COLO668 (cell line): ENCODE data around the gene KRT72.

ENCODE experiments used
- DNase-seq: peaks from one replicate; lab custom pipeline; 2025; ENCODE audit not compliant: unreplicated experiment; lab: John Stamatoyannopoulos, UW

The KRT72 gene

GRCh38 chr12:52543985-52544883, 57.0 kb downstream of the KRT72 start:
- DNase-seq, result no peak

GRCh38 chr12:52542785-52543318, 58.4 kb downstream of the KRT72 start:
- no peak for DNase-seq

GRCh38 chr12:52542157-52542556, 59.1 kb downstream of the KRT72 start:
- no peak for DNase-seq

GRCh38 chr12:52541709-52542108, 59.6 kb downstream of the KRT72 start:
- DNase-seq, result no peak

- no peak for DNase-seq
Measured at GRCh38 chr12:52540531-52540930, 60.7 kb downstream of the KRT72 start.

GRCh38 chr12:52539821-52540173, 61.5 kb downstream of the KRT72 start:
- DNase-seq, result no peak

GRCh38 chr12:52539083-52539820, 62.0 kb downstream of the KRT72 start:
- peak; percentile 4 for DNase-seq

- no peak for DNase-seq
Measured at GRCh38 chr12:52537101-52537500, 64.2 kb downstream of the KRT72 start.
